Parathyroid adenoma (tissue), 2 donors: ENCODE measurements around the gene SAXO1.

ENCODE experiments used
- H2AFZ ChIP-seq: fragments of 300-600 bp; sonication (generic); one replicate; pipeline ENCODE4 v1.7.0; 2017; ENCODE audit warnings: antibody characterized with exemption, mild to moderate bottlenecking
- H3K27ac ChIP-seq: fragments of 300-600 bp; sonication (generic); one replicate; pipeline ENCODE4 v1.7.0; 2017
- H3K27me3 ChIP-seq: fragments of 300-600 bp; sonication (generic); one replicate; pipeline ENCODE4 v1.7.0; 2017; ENCODE audit warnings: low read length; ENCODE audit not compliant: control insufficient read depth, insufficient read depth
- H3K36me3 ChIP-seq: fragments of 300-600 bp; sonication (generic); one replicate; pipeline ENCODE4 v1.7.0; 2017; ENCODE audit warnings: low read length; ENCODE audit not compliant: control insufficient read depth, insufficient read depth
- H3K4me1 ChIP-seq: fragments of 300-600 bp; sonication (generic); one replicate; pipeline ENCODE4 v1.7.0; 2017; ENCODE audit warnings: control low read depth
- H3K4me2 ChIP-seq: fragments of 300-600 bp; sonication (generic); one replicate; pipeline ENCODE4 v1.7.0; 2017; ENCODE audit warnings: low read length
- H3K4me3 ChIP-seq: fragments of 300-600 bp; sonication (generic); one replicate; pipeline ENCODE4 v1.7.0; 2017; ENCODE audit warnings: low read depth, low read length
- H3K79me2 ChIP-seq: fragments of 300-600 bp; sonication (generic); one replicate; pipeline ENCODE4 v1.7.0; 2017; ENCODE audit warnings: control low read depth
- H3K9ac ChIP-seq: fragments of 300-600 bp; sonication (generic); one replicate; pipeline ENCODE4 v1.7.0; 2017; ENCODE audit warnings: mild to moderate bottlenecking
- H3K9me3 ChIP-seq: fragments of 300-600 bp; sonication (generic); one replicate; pipeline ENCODE4 v1.7.0; 2017; ENCODE audit warnings: low read length; ENCODE audit not compliant: control insufficient read depth
- TF ChIP-seq, protein P1 (sequence below): fragments of 300-600 bp; sonication (generic); IDR thresholded peaks from one replicate; pipeline ENCODE4 v1.7.0; 2017; ENCODE audit warnings: antibody characterized with exemption, mild to moderate bottlenecking
- donor health status: primary hyperparathyroidism.

The SAXO1 gene

GRCh38 chr9:18922161-18922885 is 110.7 kb downstream of the SAXO1 start:
- TF ChIP-seq, protein P1, sequence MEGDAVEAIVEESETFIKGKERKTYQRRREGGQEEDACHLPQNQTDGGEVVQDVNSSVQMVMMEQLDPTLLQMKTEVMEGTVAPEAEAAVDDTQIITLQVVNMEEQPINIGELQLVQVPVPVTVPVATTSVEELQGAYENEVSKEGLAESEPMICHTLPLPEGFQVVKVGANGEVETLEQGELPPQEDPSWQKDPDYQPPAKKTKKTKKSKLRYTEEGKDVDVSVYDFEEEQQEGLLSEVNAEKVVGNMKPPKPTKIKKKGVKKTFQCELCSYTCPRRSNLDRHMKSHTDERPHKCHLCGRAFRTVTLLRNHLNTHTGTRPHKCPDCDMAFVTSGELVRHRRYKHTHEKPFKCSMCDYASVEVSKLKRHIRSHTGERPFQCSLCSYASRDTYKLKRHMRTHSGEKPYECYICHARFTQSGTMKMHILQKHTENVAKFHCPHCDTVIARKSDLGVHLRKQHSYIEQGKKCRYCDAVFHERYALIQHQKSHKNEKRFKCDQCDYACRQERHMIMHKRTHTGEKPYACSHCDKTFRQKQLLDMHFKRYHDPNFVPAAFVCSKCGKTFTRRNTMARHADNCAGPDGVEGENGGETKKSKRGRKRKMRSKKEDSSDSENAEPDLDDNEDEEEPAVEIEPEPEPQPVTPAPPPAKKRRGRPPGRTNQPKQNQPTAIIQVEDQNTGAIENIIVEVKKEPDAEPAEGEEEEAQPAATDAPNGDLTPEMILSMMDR: no peak
- Histone ChIP-seq H3K9me3 (no peaks in the 10 kb centered on the region), H3K9ac (no peak overlapping the region), H3K4me2 (no peak overlapping the region), H3K36me3 (no peaks in the 10 kb centered on the region), H3K27me3 (no peaks in the 10 kb centered on the region), H3K4me3 (no peak overlapping the region), H3K79me2 (no peaks in the 10 kb centered on the region), H3K4me1 (no peaks in the 10 kb centered on the region), H3K27ac (no peak overlapping the region), H2AFZ (no peak overlapping the region)

DNA sequence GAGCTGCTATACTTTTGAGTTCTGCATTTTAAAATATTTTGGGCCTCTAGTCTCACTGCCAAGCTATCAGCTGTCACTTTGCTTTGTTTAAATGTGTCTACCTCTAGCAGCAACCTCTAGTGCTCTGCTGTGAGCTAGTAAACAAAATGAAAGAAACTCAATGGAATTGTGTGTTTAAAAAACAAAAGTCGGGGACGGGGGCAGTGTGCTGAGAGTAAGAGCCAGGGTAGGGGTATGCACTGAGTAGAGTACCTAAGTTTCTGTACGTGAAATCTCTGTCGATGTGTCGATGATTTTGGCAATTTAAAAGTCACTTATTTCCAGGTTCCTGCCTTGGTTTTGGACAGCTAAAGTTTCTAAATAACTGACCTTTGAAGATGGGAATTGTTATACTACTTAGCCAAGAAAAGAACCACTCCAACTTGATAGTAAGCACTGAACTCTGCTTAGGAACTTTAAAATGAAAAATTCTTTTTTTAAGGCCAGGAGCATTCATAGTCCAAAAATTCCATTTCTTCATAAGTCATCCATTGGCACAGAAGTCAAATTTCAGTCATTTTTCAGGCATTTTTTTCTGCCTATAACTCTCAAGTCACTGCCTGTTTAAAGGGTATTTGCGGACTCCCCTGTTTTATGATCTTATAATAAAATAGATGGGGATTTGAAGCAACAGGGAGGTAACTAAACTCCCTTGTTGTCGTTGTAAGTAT is 111.5 kb downstream of the SAXO1 start:
- Histone ChIP-seq H3K4me1 (no peaks in the 10 kb centered on the region), H3K36me3 (no peaks in the 10 kb centered on the region), H3K27ac (no peak overlapping the region), H3K4me3 (no peak overlapping the region), H3K79me2 (no peaks in the 10 kb centered on the region), H3K4me2 (no peak overlapping the region), H3K9me3 (no peaks in the 10 kb centered on the region), H3K9ac (no peak overlapping the region), H3K27me3 (no peaks in the 10 kb centered on the region), H2AFZ (no peak overlapping the region)
- TF ChIP-seq, protein P1: no peak

DNA sequence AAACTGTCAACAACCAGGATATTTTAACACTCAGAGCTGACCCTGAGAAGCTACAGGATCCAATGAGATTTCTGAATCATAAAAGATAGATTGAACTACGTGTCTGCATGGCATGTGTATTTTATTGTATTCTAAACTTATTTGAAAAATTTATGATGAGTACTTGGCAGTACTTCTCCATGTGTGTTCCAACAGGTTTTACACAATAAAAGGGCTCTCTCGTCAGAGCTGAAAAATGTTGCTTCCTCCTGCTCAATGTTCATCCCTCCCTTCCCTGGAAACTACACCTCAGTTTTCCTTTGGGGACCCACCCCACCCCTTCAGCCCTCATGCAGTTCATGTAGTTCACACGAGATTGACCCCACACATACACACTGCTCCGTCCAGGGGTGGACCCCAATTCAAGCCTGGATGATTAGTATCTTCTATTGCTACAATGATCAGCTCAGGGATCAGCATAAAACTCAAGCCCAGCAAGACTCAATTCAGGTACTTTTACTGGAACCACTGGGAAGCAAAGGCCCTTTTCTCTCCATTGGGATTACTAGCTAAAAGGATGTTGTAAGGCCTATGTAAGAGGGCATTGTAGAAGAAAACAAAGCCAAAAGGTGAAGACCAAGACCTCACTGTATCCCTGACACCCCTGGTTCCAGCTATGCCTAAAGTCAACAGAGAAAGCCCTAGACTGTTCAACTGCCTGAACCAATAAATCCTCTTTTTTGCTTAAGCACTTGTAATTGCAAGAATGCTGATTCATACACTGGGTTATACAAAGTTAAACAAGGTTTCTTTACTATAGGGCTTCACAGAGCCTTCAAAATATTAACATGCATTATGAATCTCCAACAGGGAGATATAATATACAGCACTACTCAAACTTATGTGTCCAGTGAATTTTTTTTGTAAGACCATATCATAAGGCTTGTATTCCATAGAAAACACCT is 112.6 kb downstream of the SAXO1 start:
- Histone ChIP-seq H3K27me3 (no peaks in the 10 kb centered on the region), H3K79me2 (no peaks in the 10 kb centered on the region), H3K9me3 (no peaks in the 10 kb centered on the region), H3K36me3 (no peaks in the 10 kb centered on the region), H2AFZ (no peak overlapping the region), H3K4me1 (no peaks in the 10 kb centered on the region), H3K27ac (no peak overlapping the region), H3K9ac (no peak overlapping the region), H3K4me3 (no peak overlapping the region), H3K4me2 (no peak overlapping the region)
- TF ChIP-seq, protein P1: no peak

DNA sequence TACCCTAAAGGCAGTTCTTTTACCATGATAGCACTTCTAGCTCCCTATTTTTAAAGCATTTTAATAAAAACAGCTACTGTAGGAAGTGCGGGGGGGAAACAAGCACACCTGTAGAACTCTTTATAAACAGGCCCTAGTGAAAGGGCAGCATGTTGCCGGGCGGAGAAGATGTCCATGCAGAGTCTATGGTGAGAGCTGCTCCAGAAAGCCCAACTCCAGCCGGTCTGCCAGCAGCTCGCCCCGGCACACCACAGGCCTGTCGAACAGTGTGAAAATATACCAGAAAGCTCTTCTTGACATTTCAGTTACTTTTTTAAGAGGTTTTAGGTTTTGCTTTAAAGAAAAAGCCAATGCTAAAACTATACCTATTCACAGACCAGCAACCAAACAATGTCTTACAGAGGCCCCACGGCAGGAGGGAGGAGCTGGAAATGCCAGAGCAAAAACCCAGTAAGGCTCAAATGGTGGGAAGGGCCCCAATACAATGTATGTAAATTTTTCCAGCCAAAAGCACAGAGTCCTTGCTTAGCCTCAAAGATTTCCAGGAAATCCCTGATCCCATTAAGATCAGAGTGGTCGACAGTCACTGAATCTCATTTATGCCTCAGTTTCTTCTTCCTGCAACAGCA is 121.2 kb downstream of the SAXO1 start:
- no peaks in the 10 kb centered on the region for H3K27me3 ChIP-seq

More for the DNA sequence above, 121.2 kb downstream of the SAXO1 start:
- no peaks in the 10 kb centered on the region for H3K79me2 ChIP-seq
- H3K4me2 ChIP-seq: no peak overlapping the region
- no peaks in the 10 kb centered on the region for H3K9me3 ChIP-seq
- no peak overlapping the region for H2AFZ ChIP-seq
- no peaks in the 10 kb centered on the region for H3K4me1 ChIP-seq
- TF ChIP-seq, protein P1: no peak
- H3K9ac ChIP-seq: no peak overlapping the region
- no peak overlapping the region for H3K27ac ChIP-seq
- no peak overlapping the region for H3K4me3 ChIP-seq
- H3K36me3 ChIP-seq: no peaks in the 10 kb centered on the region
